ENCODE measurements around the gene AGBL1. TPM values are rescaled to one million over a fixed set of nuclear protein-coding genes. Genes with fewer than 3 reads are reported as not detected.

Gene AGBL1
- total RNA-seq, 1 donor from 2014 or later = not detected

DNA sequence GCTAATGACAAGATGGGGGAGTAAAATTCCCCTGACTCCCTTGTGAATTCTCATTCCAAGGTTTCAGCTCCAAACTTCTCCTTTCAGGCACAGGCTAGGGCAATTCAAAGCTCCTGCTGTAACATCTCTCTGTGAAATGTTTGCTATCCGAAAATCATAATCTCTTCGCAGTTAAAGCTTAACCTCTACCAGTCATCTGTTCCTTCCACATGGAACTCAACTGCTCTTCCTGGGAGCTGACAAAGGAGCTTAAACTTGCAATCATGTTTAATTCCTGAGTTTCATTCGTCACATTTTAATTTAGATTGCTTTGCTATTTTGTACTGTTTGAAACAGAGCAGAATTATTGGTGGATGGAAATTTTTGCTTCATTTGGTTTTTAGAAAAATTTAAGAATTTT, 328.6 kb downstream of the AGBL1 start:
- Mint-ChIP-seq H3K4me3 (ENCODE audit: unreplicated experiment) (no peak overlapping the region), H3K27ac (ENCODE audit: unreplicated experiment) (no peak overlapping the region), H3K27me3 (ENCODE audit: unreplicated experiment) (no peaks in the 10 kb centered on the region), H3K9me3 (ENCODE audit: unreplicated experiment) (peaks cover 26% of the 10 kb centered on the region), H3K36me3 (ENCODE audit: unreplicated experiment) (no peaks in the 10 kb centered on the region), H3K4me1 (ENCODE audit: unreplicated experiment) (no peaks in the 10 kb centered on the region)
- DNase-seq (ENCODE audit: extremely low spot score, unreplicated experiment) = no peak
- TF ChIP-seq CTCF (IDR thresholded peaks at IDR 0.05) = no peak

GRCh38 chr15:86411916-86412315, 332.2 kb downstream of the AGBL1 start:
- H3K9me3 Mint-ChIP-seq (ENCODE audit: unreplicated experiment) = peaks cover 20% of the 10 kb centered on the region
- H3K27me3 Mint-ChIP-seq (ENCODE audit: unreplicated experiment) = no peaks in the 10 kb centered on the region
- no peaks in the 10 kb centered on the region for H3K4me1 Mint-ChIP-seq (ENCODE audit: unreplicated experiment)
- H3K27ac Mint-ChIP-seq (ENCODE audit: unreplicated experiment) = no peak overlapping the region
- no peaks in the 10 kb centered on the region for H3K36me3 Mint-ChIP-seq (ENCODE audit: unreplicated experiment)
- no peak for DNase-seq (ENCODE audit: extremely low spot score, unreplicated experiment)
- H3K4me3 Mint-ChIP-seq (ENCODE audit: unreplicated experiment) = no peak overlapping the region
- TF ChIP-seq CTCF (IDR thresholded peaks at IDR 0.05) = no peak

GRCh38 chr15:86413191-86413590, 333.5 kb downstream of the AGBL1 start:
- H3K36me3 Mint-ChIP-seq (ENCODE audit: unreplicated experiment) = no peaks in the 10 kb centered on the region

GRCh38 chr15:86425746-86426145, 346.1 kb downstream of the AGBL1 start:
- no peak for TF ChIP-seq CTCF (IDR thresholded peaks at IDR 0.05)
- no peak overlapping the region for H3K27ac Mint-ChIP-seq (ENCODE audit: unreplicated experiment)

More at GRCh38 chr15:86413191-86413590, 333.5 kb downstream of the AGBL1 start:
- no peak for TF ChIP-seq CTCF (IDR thresholded peaks at IDR 0.05)
- Mint-ChIP-seq H3K4me3 (ENCODE audit: unreplicated experiment) (no peak overlapping the region), H3K27ac (ENCODE audit: unreplicated experiment) (no peak overlapping the region), H3K9me3 (ENCODE audit: unreplicated experiment) (peaks cover 31% of the 10 kb centered on the region), H3K4me1 (ENCODE audit: unreplicated experiment) (no peaks in the 10 kb centered on the region), H3K27me3 (ENCODE audit: unreplicated experiment) (no peaks in the 10 kb centered on the region)
- no peak for DNase-seq (ENCODE audit: extremely low spot score, unreplicated experiment)

DNA sequence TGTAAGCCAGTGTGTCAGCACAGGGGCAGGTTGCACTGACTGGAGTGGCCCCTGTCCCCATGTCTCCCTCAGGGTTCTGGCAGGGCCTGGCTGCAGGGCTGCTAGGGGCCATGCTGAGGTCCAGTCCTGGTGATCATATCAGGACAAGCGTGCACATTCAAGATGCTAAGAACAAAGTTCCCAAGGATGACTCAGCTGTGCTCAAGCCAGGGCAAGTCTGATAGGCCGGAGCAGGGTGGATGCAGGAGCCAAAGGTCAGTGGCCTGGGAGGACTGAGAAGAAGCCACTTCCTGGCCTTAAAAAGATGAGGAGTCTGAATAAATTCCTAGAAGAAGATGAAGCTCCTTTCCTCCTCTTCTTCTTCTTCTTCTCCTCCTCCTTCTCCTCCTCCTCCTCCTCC, 353.2 kb downstream of the AGBL1 start:
- Mint-ChIP-seq H3K4me1 (ENCODE audit: unreplicated experiment) (no peaks in the 10 kb centered on the region), H3K9me3 (ENCODE audit: unreplicated experiment) (peaks cover 18% of the 10 kb centered on the region), H3K36me3 (ENCODE audit: unreplicated experiment) (no peaks in the 10 kb centered on the region), H3K27me3 (ENCODE audit: unreplicated experiment) (no peaks in the 10 kb centered on the region), H3K27ac (ENCODE audit: unreplicated experiment) (no peak overlapping the region), H3K4me3 (ENCODE audit: unreplicated experiment) (no peak overlapping the region)
- TF ChIP-seq CTCF (IDR thresholded peaks at IDR 0.05) = no peak
- no peak for DNase-seq (ENCODE audit: extremely low spot score, unreplicated experiment)

More at GRCh38 chr15:86425746-86426145, 346.1 kb downstream of the AGBL1 start:
- H3K36me3 Mint-ChIP-seq (ENCODE audit: unreplicated experiment) = no peaks in the 10 kb centered on the region
- peaks cover 43% of the 10 kb centered on the region for H3K9me3 Mint-ChIP-seq (ENCODE audit: unreplicated experiment)
- no peak overlapping the region for H3K4me3 Mint-ChIP-seq (ENCODE audit: unreplicated experiment)
- DNase-seq (ENCODE audit: extremely low spot score, unreplicated experiment) = no peak
- no peaks in the 10 kb centered on the region for H3K27me3 Mint-ChIP-seq (ENCODE audit: unreplicated experiment)
- no peaks in the 10 kb centered on the region for H3K4me1 Mint-ChIP-seq (ENCODE audit: unreplicated experiment)

Measured in osteocyte (in vitro differentiated cells).